Aorta (tissue), 5 donors: Measurements from ENCODE around the gene ZNF221. TPM values are rescaled to one million over a fixed set of nuclear protein-coding genes. Genes with fewer than 3 reads are reported as not detected.

Source experiments
- ATAC-seq: fragments of 200-7000 bp; cut with Tn5 transposase; one replicate; pipeline ENCODE4 v1.9.1; 2022; ENCODE audit warnings: moderate library complexity; ENCODE audit not compliant: low FRiP score
- DNase-seq, 2 donors: peaks; one replicate each; pipeline ENCODE4 v3.0.0-alpha.2; 2020
- H3K27ac ChIP-seq, 2 donors: one replicate each; pipeline ENCODE4 v1.5.1; 2013; ENCODE audit warnings: low read length in 2 of 2, mild to moderate bottlenecking in 2 of 2, moderate library complexity in 2 of 2, control low read depth in 1 of 2, inconsistent platforms in 1 of 2, low read depth in 1 of 2
- H3K27me3 ChIP-seq, 2 donors: one replicate each; pipeline ENCODE4 v1.6.1; 2013; ENCODE audit warnings: control low read depth in 1 of 2, low read length in 1 of 2, mild to moderate bottlenecking in 1 of 2, moderate library complexity in 1 of 2; ENCODE audit not compliant: insufficient read depth in 2 of 2, control insufficient read depth in 1 of 2
- H3K36me3 ChIP-seq, 2 donors: one replicate each; pipeline ENCODE4 v1.6.1; 2013; ENCODE audit warnings: control low read depth in 1 of 2, low read length in 1 of 2, mild to moderate bottlenecking in 1 of 2; ENCODE audit not compliant: insufficient read depth in 2 of 2, control insufficient read depth in 1 of 2
- H3K4me1 ChIP-seq, 2 donors: one replicate each; pipeline ENCODE4 v1.6.1; 2013; ENCODE audit warnings: low read length in 2 of 2, control low read depth in 1 of 2, mild to moderate bottlenecking in 1 of 2, moderate library complexity in 1 of 2; ENCODE audit not compliant: insufficient read depth in 2 of 2, control insufficient read depth in 1 of 2
- H3K4me3 ChIP-seq, 2 donors: one replicate each; pipeline ENCODE4 v1.5.1; 2013; ENCODE audit warnings: low read length in 2 of 2, control low read depth in 1 of 2, mild to moderate bottlenecking in 1 of 2
- H3K9me3 ChIP-seq: one replicate; pipeline ENCODE4 v1.6.1; 2013; ENCODE audit warnings: mild to moderate bottlenecking, low read length; ENCODE audit not compliant: control insufficient read depth
- WGBS, 2 donors: extraction: QIAGEN DNeasy Blood & Tissue Kit; methylation state at CpG; one replicate each; pipeline ENCODE4 v1.1.7; 2013; 5-methylcytosine and 5-hydroxymethylcytosine counted together
- intact Hi-C, 2 donors: fragments of 100-400 bp; cut with DNase I; formaldehyde crosslinking; loops; one replicate each; pipeline versions ENCODE4 v1.14.2 to v1.15.0; 2022
- polyA plus RNA-seq, 2 donors: library from polyadenylated mRNA; stranded (reverse); fragments of 200-250 nt; gene quantifications; one replicate each; pipeline ENCODE4 v1.2.3, GENCODE V29; 2013
- total RNA-seq, 2 donors: library from RNA; stranded (reverse); fragmentation: NEBNext Ultra II Directional; extraction: Animal tissue kit (Norgen Biotek cat#: 25700); gene quantifications; one replicate each; pipeline ENCODE4 v1.2.1, GENCODE V29; 2021
- donor health status: healthy with polysubstance abuse.
- donor health status: Bipolar disorder and iron deficiency.
- donor health status: DM: no; HTN: no; CAD: no.
- donor health status: DM: no; HTN: no; CAD: no.
- donor health status: DM: yes; HTN: yes; CAD: no.

Gene ZNF221
- total and polyA plus RNA-seq, 4 donors: 1.2 to 8.8 (median 4.8) TPM

GRCh38 chr19:44010468-44010867 is 59.4 kb downstream of the ZNF221 start:
- Histone ChIP-seq H3K9me3 (peaks cover 28% of the 10 kb centered on the region), H3K36me3 (peaks cover 26 to 30% of the 10 kb centered on the region in 2 donors), H3K27me3 (peaks cover 0 to 1% of the 10 kb centered on the region in 2 donors), H3K4me1 (no peaks in the 10 kb centered on the region), H3K27ac (no peak overlapping the region), H3K4me3 (peak overlapping the region in 1 of 2 donors; percentile 15)
- no peak for DNase-seq
- WGBS, 2 donors: 97 to 98% methylated on average over 5 of the region's 5 CpGs
- intact Hi-C loops: no loop called here
- no peak for ATAC-seq

Other genes with a start within 250 kb of the ZNF221 start
- not detected for gene IRGC, start 235.2 kb upstream of the ZNF221 start, total RNA-seq
- not detected for gene IRGC, start 235.2 kb upstream of the ZNF221 start, polyA plus RNA-seq
- 10 to 100 TPM; 29.2 to 50.6 TPM for gene SMG9, start 196.3 kb upstream of the ZNF221 start, total RNA-seq
- 10 to 100 TPM; 14.9 to 31.1 TPM for gene SMG9, start 196.3 kb upstream of the ZNF221 start, polyA plus RNA-seq
- 1 to 10 TPM; 4.1 to 4.3 TPM for gene KCNN4, start 170.3 kb upstream of the ZNF221 start, total RNA-seq
- 1 to 10 TPM; 1.5 to 8.6 TPM for gene KCNN4, start 170.3 kb upstream of the ZNF221 start, polyA plus RNA-seq
- gene LYPD5, start 148.8 kb upstream of the ZNF221 start, total RNA-seq: 1 to 10 TPM; 1.6 to 1.9 TPM
- gene LYPD5, start 148.8 kb upstream of the ZNF221 start, polyA plus RNA-seq: under 1 TPM; 0.08 to 0.63 TPM
- gene ZNF283, start 123.9 kb upstream of the ZNF221 start, total RNA-seq: 10 to 100 TPM; 12.0 to 15.2 TPM
- gene ZNF283, start 123.9 kb upstream of the ZNF221 start, polyA plus RNA-seq: 1 to 10 TPM; 3.9 to 4.5 TPM
- 1 to 10 TPM; 1.6 to 4.2 TPM for gene ZNF404, start 67.3 kb upstream of the ZNF221 start, total RNA-seq
- gene ZNF404, start 67.3 kb upstream of the ZNF221 start, polyA plus RNA-seq: 1 to 10 TPM in 1 of 2 donors, under 1 TPM in 1; 0.90 to 1.6 TPM
- 10 to 100 TPM; 14.3 to 18.5 TPM for gene ZNF45, start 15.9 kb upstream of the ZNF221 start, total RNA-seq
- gene ZNF45, start 15.9 kb upstream of the ZNF221 start, polyA plus RNA-seq: 1 to 10 TPM; 3.4 to 9.0 TPM
- 10 to 100 TPM in 1 of 2 donors, 1 to 10 TPM in 1; 7.1 to 10.8 TPM for gene ZNF155, start 33.0 kb downstream of the ZNF221 start, total RNA-seq
- 1 to 10 TPM; 6.0 to 9.0 TPM for gene ZNF155, start 33.0 kb downstream of the ZNF221 start, polyA plus RNA-seq
- 1 to 10 TPM; 4.2 to 6.0 TPM for gene ZNF230, start 51.7 kb downstream of the ZNF221 start, total RNA-seq
- gene ZNF230, start 51.7 kb downstream of the ZNF221 start, polyA plus RNA-seq: 1 to 10 TPM in 1 of 2 donors, under 1 TPM in 1; 0.75 to 2.6 TPM
- 1 to 10 TPM; 4.1 to 4.4 TPM for gene ZNF222, start 74.2 kb downstream of the ZNF221 start, total RNA-seq
- gene ZNF222, start 74.2 kb downstream of the ZNF221 start, polyA plus RNA-seq: 1 to 10 TPM; 3.9 to 5.4 TPM
- gene ZNF223, start 100.8 kb downstream of the ZNF221 start, total RNA-seq: 1 to 10 TPM; 3.8 to 6.3 TPM
- 1 to 10 TPM; 3.5 to 4.6 TPM for gene ZNF223, start 100.8 kb downstream of the ZNF221 start, polyA plus RNA-seq
- gene ZNF284, start 120.9 kb downstream of the ZNF221 start, total RNA-seq: 1 to 10 TPM; 2.7 to 3.7 TPM
- 1 to 10 TPM; 1.0 to 2.0 TPM for gene ZNF284, start 120.9 kb downstream of the ZNF221 start, polyA plus RNA-seq
- 10 to 100 TPM; 27.3 to 42.2 TPM for gene ZNF224, start 143.1 kb downstream of the ZNF221 start, total RNA-seq
- gene ZNF224, start 143.1 kb downstream of the ZNF221 start, polyA plus RNA-seq: 10 to 100 TPM in 1 of 2 donors, 1 to 10 TPM in 1; 4.8 to 40.3 TPM
- gene ZNF225, start 162.2 kb downstream of the ZNF221 start, total RNA-seq: 1 to 10 TPM; 4.5 to 8.8 TPM
- 1 to 10 TPM in 1 of 2 donors, under 1 TPM in 1; 0.50 to 2.6 TPM for gene ZNF225, start 162.2 kb downstream of the ZNF221 start, polyA plus RNA-seq
- 10 to 100 TPM in 1 of 2 donors, 1 to 10 TPM in 1; 9.6 to 18.5 TPM for gene ZNF234, start 190.3 kb downstream of the ZNF221 start, total RNA-seq
- gene ZNF234, start 190.3 kb downstream of the ZNF221 start, polyA plus RNA-seq: 1 to 10 TPM; 2.3 to 2.5 TPM
- 10 to 100 TPM; 15.8 to 23.6 TPM for gene ZNF226, start 213.9 kb downstream of the ZNF221 start, total RNA-seq
- 10 to 100 TPM in 1 of 2 donors, 1 to 10 TPM in 1; 9.5 to 28.2 TPM for gene ZNF226, start 213.9 kb downstream of the ZNF221 start, polyA plus RNA-seq